ENCODE data around the gene ADAMTS17. TPM values are rescaled to one million over a fixed set of nuclear protein-coding genes. Genes with fewer than 3 reads are reported as not detected.

ADAMTS17 gene
- total RNA-seq, 2 donors from 2014 or later: 4.0 to 6.8 TPM

GRCh38 chr15:100134089-100134583 is 207.6 kb downstream of the ADAMTS17 start:
- DNase-seq (ENCODE audit: low spot score): no peak
- intact Hi-C loops (cut with DNase I): no loop called here

DNA sequence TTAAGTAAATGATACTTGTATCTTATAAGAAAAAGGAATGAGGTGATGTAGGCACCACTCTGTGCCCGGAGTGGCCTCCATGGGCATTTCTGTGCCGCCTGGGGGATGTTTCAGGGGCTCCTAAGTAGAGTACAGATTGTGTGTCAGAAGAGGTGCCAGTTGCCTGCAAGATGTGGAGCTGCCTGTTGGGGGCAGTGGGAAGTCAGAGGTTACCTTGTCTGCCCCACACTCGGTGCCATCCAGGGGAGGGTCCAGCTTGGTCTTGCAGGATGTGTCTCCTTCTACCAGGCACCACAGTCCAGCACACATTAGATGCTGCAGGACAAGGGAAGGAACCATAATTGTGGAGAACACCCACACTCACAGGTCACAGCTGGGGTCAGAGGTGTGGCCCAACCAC is 208.8 kb downstream of the ADAMTS17 start:
- intact Hi-C loops (cut with DNase I): no loop called here

DNA sequence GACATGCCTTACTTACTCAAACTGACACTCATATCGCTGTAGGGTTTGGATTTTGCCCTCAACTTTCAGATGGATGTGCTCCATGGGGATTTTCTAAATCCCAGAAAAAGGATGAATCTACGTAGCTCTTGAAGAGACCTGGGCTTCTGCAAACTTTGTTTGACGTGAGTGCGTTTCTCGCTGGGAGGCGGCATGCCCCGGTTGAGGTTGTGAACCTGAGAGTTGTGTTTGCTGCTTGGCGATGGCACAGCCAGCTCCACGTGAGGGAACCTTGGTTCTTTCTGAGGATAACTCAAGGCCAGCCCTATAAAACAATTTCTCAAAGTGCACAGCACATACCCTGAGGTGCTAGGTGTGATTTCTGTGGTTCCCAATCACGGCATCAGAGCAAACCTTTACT is 209.5 kb downstream of the ADAMTS17 start:
- intact Hi-C loops (cut with DNase I): no loop called here
- no peak for DNase-seq (ENCODE audit: low spot score)

More for the DNA sequence above, 208.8 kb downstream of the ADAMTS17 start:
- DNase-seq (ENCODE audit: low spot score): no peak

DNA sequence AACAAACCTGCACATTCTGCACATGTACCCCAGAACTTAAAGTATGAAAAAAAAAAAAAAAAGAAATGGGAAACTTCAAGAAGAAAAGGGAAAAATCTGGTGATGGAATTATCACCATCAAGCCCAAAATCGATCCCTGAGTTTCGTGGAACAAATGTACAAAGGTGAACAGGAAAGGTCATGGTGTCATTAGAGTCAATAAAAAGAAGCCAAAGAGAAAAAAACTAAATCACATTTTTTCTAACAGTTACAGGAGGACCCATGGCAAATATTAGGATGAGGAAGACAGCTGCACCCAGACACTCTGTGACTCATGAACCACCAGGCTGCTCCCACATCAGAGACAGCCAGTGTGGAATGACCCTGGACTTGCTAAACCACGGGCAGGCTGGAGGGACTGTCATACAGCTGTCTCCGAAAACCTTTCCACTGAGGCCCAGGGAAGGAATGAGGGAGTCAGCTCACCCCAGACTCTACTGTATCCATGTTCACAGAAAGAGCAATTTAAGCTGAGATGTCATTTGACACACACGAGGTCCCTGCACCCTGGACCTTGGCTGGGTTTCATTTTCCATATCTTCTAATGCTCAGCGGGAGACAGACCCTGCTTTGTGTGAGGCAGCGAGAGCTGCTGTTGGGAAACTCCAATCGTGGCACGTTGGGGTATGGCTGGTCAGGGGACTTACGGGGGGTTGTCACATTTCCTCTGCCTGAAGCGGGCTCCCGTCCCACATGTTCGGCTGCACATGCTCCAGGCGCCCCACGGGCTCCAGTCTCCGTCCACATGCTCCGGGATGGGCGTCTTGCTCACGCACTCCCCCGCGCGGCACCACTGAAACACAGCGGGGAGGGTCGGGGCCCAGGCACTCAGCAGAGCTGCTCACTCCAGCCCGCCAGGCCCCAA is 210.2 kb downstream of the ADAMTS17 start:
- intact Hi-C loops (cut with DNase I): no loop called here
- no peak for DNase-seq (ENCODE audit: low spot score)

GRCh38 chr15:100129677-100130076 is 212.1 kb downstream of the ADAMTS17 start:
- intact Hi-C loops (cut with DNase I): loop anchor here in 1 of 2 donors (10.0 kb wide), 1 partner anchor 95 kb away; no protein-coding TSS in a partner anchor
- DNase-seq (ENCODE audit: low spot score): no peak

- intact Hi-C loops (cut with DNase I): loop anchor here in 1 of 2 donors (10.0 kb wide), 1 partner anchor 91 kb away; no protein-coding TSS in a partner anchor
Observed at GRCh38 chr15:100125401-100126191, 216.2 kb downstream of the ADAMTS17 start.

GRCh38 chr15:100124936-100125335 is 216.8 kb downstream of the ADAMTS17 start:
- DNase-seq (ENCODE audit: low spot score): no peak
- intact Hi-C loops (cut with DNase I): loop anchor here in 1 of 2 donors (10.0 kb wide), 1 partner anchor 90 kb away; no protein-coding TSS in a partner anchor

More at GRCh38 chr15:100125401-100126191, 216.2 kb downstream of the ADAMTS17 start:
- peak; percentile 92 for DNase-seq (ENCODE audit: low spot score)

GRCh38 chr15:100124361-100124760 is 217.4 kb downstream of the ADAMTS17 start:
- DNase-seq (ENCODE audit: low spot score): no peak
- intact Hi-C loops (cut with DNase I): loop anchor here in 1 of 2 donors (10.0 kb wide), 1 partner anchor 90 kb away; no protein-coding TSS in a partner anchor

GRCh38 chr15:100123611-100124010 is 218.2 kb downstream of the ADAMTS17 start:
- no peak for DNase-seq (ENCODE audit: low spot score)

DNA sequence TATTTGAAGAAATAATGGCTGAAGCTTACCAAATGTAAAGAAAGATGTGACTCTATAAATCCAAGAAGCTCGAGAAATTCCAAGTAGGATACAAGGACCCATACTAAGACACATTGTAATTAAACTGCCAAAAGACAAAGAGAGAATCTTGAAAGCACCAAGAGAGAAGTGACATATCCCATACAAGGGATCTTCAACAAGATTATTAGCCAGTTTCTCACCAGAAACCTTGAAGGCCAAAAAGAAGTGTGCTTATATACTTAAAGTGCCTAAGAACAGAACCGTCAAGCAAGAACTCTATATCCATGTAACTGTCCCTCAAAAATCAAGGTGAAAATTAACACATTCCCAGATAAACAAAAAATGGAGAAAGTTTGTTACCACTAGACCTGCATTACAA is 220.5 kb downstream of the ADAMTS17 start:
- intact Hi-C loops (cut with DNase I): loop anchor here in 1 of 2 donors (10.0 kb wide), 1 partner anchor 86 kb away; no protein-coding TSS in a partner anchor
- no peak for DNase-seq (ENCODE audit: low spot score)

More at GRCh38 chr15:100123611-100124010, 218.2 kb downstream of the ADAMTS17 start:
- intact Hi-C loops (cut with DNase I): loop anchor here in 1 of 2 donors (10.0 kb wide), 1 partner anchor 89 kb away; no protein-coding TSS in a partner anchor

DNA sequence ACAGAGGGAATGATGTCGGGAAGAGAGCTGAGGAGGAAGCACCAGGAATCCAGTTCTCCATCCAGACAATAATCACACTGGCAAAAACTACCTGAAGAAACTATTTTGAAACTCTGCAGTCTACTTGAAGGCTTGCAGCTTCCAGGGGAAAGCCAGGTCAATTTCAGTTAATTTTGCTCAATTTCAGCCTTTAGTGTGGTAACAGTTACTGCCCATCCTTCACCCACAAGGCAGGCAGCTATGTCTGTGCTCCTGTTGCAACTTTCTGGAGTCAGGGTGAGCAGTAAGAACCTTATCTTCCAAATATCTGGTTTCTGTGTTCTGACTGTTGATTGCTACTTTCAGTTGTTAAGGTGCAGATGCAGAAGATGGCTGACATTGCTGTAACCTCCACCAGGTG is 221.7 kb downstream of the ADAMTS17 start:
- intact Hi-C loops (cut with DNase I): loop anchor here in 1 of 2 donors (10.0 kb wide), 1 partner anchor 85 kb away; no protein-coding TSS in a partner anchor

GRCh38 chr15:100118546-100118945 is 223.2 kb downstream of the ADAMTS17 start:
- DNase-seq (ENCODE audit: low spot score): peak; percentile 46
- intact Hi-C loops (cut with DNase I): loop anchor here in 1 of 2 donors (10.0 kb wide), 1 partner anchor 196 kb away; no protein-coding TSS in a partner anchor

More for the DNA sequence above, 221.7 kb downstream of the ADAMTS17 start:
- no peak for DNase-seq (ENCODE audit: low spot score)

GRCh38 chr15:100116416-100117190 is 225.2 kb downstream of the ADAMTS17 start:
- intact Hi-C loops (cut with DNase I): loop anchor here in 1 of 2 donors (10.0 kb wide), 1 partner anchor 198 kb away; no protein-coding TSS in a partner anchor

GRCh38 chr15:100115711-100116090 is 226.1 kb downstream of the ADAMTS17 start:
- DNase-seq (ENCODE audit: low spot score): peak; percentile 83
- intact Hi-C loops (cut with DNase I): loop anchor here in 1 of 2 donors (10.0 kb wide), 1 partner anchor 199 kb away; no protein-coding TSS in a partner anchor

More at GRCh38 chr15:100116416-100117190, 225.2 kb downstream of the ADAMTS17 start:
- DNase-seq (ENCODE audit: low spot score): peak; percentile 79

- intact Hi-C loops (cut with DNase I): loop anchor here in 1 of 2 donors (10.0 kb wide), 1 partner anchor 200 kb away; no protein-coding TSS in a partner anchor
- peak; percentile 30 for DNase-seq (ENCODE audit: low spot score)
Observed at GRCh38 chr15:100115066-100115710, 226.6 kb downstream of the ADAMTS17 start.

- peak; percentile 84 for DNase-seq (ENCODE audit: low spot score)
- intact Hi-C loops (cut with DNase I): loop anchor here in 1 of 2 donors (10.0 kb wide), 1 partner anchor 200 kb away; no protein-coding TSS in a partner anchor
Observed at GRCh38 chr15:100114571-100114970, 227.2 kb downstream of the ADAMTS17 start.

DNA sequence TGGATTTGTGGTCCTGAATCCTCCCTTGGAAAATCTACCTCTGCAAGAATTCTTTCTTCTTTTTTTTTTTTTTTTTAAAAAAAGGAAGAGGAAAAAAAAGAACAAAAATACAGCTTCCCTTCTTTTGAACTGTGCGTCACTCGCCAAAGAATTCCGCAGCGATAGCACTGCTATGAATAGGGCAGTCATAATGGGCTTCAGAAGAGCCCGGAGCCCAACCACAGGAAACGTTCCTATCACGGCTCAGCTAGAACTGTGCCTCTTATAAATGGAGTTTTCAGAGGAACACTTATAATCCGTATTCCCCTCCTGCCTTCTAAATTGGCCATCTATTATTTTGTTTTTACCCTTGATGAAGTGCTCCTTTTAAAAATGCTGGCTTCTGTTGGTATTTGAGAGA is 227.7 kb downstream of the ADAMTS17 start:
- intact Hi-C loops (cut with DNase I): loop anchor here in 1 of 2 donors (10.0 kb wide), 1 partner anchor 201 kb away; no protein-coding TSS in a partner anchor
- peak; percentile 89 for DNase-seq (ENCODE audit: low spot score)
